NCI-H1694 treated with DMSO at 0.1 percent for 48 hours (cell line): ENCODE measurements around the gene AFTPH.

ENCODE experiments used
- DNase-seq: peaks from one replicate; lab custom pipeline; 2025; lab: John Stamatoyannopoulos, UW

Gene AFTPH, protein sequence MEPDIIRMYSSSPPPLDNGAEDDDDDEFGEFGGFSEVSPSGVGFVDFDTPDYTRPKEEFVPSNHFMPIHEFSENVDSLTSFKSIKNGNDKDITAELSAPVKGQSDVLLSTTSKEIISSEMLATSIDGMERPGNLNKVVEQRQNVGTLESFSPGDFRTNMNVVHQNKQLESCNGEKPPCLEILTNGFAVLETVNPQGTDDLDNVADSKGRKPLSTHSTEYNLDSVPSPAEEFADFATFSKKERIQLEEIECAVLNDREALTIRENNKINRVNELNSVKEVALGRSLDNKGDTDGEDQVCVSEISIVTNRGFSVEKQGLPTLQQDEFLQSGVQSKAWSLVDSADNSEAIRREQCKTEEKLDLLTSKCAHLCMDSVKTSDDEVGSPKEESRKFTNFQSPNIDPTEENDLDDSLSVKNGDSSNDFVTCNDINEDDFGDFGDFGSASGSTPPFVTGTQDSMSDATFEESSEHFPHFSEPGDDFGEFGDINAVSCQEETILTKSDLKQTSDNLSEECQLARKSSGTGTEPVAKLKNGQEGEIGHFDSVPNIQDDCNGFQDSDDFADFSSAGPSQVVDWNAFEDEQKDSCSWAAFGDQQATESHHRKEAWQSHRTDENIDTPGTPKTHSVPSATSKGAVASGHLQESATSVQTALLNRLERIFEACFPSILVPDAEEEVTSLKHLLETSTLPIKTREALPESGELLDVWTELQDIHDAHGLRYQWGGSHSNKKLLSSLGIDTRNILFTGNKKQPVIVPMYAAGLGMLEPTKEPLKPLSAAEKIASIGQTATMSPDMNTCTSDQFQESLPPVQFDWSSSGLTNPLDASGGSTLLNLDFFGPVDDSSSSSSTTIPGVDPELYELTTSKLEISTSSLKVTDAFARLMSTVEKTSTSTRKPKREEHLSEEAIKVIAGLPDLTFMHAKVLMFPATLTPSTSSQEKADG

GRCh38 chr2:64523666-64524603 lies at the start of gene AFTPH:
Gene AFTPH (plus strand): TSS chr2:64524328. CDS start chr2:64551475, 27,147 bp downstream.
- DNase-seq = peak; percentile 97

- no peak for DNase-seq
Measured at GRCh38 chr2:64474636-64475035, 49.5 kb upstream of the AFTPH start.

- DNase-seq = no peak
Measured at GRCh38 chr2:64477037-64477436, 47.1 kb upstream of the AFTPH start.

- DNase-seq = no peak
Measured at GRCh38 chr2:64477979-64478378, 46.1 kb upstream of the AFTPH start.

- DNase-seq = no peak
Measured at GRCh38 chr2:64478502-64479230, 45.5 kb upstream of the AFTPH start.

- DNase-seq = no peak
Measured at GRCh38 chr2:64479259-64480117, 44.6 kb upstream of the AFTPH start.

DNA sequence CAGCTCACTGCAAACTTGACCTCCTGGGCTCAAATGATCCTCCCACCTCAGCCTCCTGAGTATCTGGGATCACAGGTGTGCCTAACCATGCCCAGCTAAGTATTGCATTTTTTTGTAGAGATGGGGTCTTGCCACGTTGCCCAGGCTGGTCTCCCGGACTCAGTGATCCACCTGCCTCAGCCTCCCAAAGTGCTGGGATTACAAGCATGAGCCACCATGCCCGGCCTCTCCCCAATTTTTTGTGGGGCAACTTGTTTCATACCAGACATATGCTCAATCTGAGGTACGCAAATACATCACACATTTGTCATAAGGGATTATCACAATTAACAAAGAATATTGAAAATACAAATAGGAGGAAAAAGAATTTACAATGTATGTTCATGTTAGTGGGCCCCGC lies 42.5 kb upstream of the AFTPH start:
- DNase-seq = no peak

- DNase-seq = no peak
Measured at GRCh38 chr2:64482243-64482642, 41.9 kb upstream of the AFTPH start.

GRCh38 chr2:64482765-64483504 lies 41.2 kb upstream of the AFTPH start:
- no peak for DNase-seq

DNA sequence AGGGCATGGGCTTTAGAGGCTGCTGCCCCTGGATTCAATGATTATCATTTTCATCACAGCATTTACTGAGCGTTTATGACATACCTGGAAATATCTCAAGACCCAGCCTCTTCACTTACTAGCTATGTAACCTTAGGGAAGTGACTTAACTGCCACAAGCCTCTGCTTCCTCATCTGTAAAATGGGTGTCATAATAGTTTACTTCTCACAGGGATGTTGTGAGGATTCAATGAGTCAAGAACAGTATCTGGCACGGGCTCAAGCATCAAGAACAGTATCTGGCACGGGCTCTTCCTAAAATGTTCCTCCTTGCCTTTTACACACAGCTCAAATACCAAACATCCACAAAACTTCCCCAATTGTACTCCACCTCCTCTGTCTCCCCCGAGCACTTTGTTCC lies 38.8 kb upstream of the AFTPH start:
- no peak for DNase-seq

DNA sequence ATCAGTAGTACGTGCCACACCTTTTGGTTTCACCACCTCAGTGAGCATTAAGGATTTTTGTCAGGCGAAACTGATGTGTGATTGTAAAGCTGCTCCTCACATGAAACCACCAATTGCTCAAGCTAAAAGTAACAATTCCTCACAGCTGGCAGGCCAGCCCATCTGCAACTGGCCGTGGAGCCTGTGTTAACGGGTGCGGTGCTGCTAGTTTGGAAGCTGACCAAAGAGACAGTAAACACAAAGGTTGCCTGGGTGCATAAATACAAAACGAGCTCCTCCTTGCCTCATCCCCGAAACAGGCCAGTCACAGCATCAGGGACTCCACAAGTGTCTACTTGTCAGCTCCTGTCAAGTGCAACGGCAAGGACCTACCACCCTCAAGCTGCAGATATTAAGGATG lies 38.2 kb upstream of the AFTPH start:
- DNase-seq = no peak

DNA sequence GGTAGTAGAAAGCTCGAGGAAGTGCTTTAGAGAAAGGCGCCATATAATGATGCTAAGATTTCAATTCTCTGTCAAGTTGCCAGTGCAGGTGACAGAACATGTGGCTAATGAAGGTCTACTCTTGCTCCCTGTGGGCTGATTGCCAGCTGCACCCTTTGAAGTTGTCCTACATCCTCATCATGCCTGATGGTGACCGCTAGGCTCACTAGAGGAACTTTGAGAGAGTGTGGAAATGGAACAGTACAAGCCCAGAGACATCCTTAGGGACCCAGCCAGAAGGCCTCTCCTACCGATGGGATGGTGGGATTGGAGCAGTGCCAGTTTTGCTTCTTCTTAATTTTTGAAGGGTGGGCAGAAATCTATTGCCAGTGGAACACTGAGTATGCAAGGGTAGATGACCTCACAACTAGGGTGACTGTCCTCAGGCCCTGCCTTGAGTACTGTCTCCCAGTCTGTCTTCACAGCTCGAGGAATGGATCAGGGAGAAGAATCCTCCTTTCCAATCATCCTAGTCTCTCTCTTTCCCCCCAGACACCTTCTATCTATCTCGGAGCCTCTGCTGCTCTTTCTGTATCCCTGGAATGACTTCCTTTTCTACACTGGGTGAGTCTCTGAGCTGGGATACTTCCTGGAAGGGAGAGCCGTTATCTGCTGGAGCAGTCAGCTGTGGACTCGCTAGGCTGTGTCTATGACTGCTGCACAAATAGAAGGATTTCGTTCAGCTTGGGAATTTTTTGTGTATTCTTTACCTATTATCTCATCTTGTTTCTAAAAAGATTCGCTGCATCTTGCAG lies 36.7 kb upstream of the AFTPH start:
- peak; percentile 40 for DNase-seq

GRCh38 chr2:64488050-64488974 lies 35.8 kb upstream of the AFTPH start:
- peak; percentile 42 for DNase-seq

GRCh38 chr2:64489081-64489751 lies 34.9 kb upstream of the AFTPH start:
- DNase-seq = no peak

DNA sequence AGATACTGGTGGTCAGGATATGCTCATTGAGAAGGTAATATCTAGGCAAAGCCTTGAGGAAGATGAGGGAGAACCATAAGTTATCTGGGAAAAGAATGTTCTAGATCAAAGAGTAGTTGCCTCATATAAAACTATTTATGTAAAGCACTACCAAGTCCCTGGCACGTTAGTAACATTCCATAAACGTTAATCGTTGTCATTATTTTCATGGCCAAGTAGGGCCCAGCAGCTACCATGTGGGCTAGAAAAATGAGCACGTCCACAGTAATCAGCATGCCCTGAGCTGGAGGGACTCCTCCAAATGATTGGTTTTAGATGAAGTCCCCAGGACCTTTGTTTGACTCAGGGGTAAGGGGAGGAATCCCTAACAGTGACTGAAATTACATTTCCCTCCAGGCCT lies 32.7 kb upstream of the AFTPH start:
- DNase-seq = no peak

DNA sequence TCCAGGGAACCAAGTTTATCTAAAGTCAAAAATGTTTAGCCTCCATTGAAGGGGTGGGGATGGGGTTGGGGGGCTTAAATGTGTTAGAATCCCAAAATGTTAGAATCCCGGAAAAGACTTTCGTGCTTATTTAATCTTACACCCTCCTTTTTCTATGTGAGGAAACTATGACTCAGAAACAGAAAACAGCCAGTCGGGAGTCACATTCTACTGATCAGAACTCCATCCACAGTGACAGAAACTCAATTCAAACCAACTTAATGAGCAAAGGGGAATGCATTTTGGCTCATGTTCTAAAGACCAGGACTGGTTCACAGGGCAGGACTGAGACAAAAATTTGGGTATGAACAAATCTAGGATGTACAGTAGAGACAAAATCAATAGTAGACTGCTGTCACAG lies 31.9 kb upstream of the AFTPH start:
- no peak for DNase-seq

DNA sequence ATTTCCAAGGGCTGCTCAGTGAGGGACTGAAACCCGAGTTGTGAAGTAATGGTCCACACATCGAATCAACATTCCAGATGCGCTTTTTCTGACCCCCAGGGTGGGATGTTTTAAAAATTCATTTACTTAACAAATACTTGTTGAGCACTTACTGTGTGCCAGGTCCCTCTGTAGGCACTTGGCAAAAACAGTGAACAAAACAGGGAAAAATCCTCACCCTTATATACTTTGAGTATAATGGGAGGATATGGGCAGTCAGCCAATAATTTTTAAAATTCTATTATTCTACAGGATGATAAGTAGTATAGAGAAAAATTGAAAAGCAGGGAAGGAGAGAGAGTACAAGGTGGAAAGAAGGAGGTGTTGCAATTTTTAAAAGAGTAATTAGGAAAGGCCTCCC lies 31.3 kb upstream of the AFTPH start:
- no peak for DNase-seq
